IPS-18a (cell line): Measurements from ENCODE around the gene REXO2.

Source experiments
- H3K27ac ChIP-seq: one replicate; pipeline ENCODE4 v1.5.1; 2013; ENCODE audit warnings: low read length
- H3K27me3 ChIP-seq: one replicate; pipeline ENCODE4 v1.6.1; 2013; ENCODE audit warnings: mild to moderate bottlenecking, low read length; ENCODE audit not compliant: control insufficient read depth, insufficient read depth
- H3K36me3 ChIP-seq: one replicate; pipeline ENCODE4 v1.6.1; 2013; ENCODE audit warnings: low read depth, low read length; ENCODE audit not compliant: control insufficient read depth
- H3K4me1 ChIP-seq: one replicate; pipeline ENCODE4 v1.6.1; 2013; ENCODE audit warnings: low read depth, low read length; ENCODE audit not compliant: control insufficient read depth
- H3K4me3 ChIP-seq: one replicate; pipeline ENCODE4 v1.5.1; 2013; ENCODE audit warnings: low read length
- H3K9ac ChIP-seq: one replicate; pipeline ENCODE4 v1.6.1; 2013; ENCODE audit warnings: mild to moderate bottlenecking, low read length, moderate library complexity
- H3K9me3 ChIP-seq: one replicate; pipeline ENCODE4 v1.6.1; 2013; ENCODE audit warnings: low read depth, low read length; ENCODE audit not compliant: control insufficient read depth

REXO2 gene

GRCh38 chr11:114442536-114442935, 3.3 kb downstream of the REXO2 start:
- Histone ChIP-seq H3K4me3 (no peak overlapping the region), H3K36me3 (peaks cover 24% of the 10 kb centered on the region), H3K27me3 (no peaks in the 10 kb centered on the region), H3K27ac (no peak overlapping the region), H3K4me1 (peaks cover 33% of the 10 kb centered on the region), H3K9me3 (no peaks in the 10 kb centered on the region), H3K9ac (no peak overlapping the region)

GRCh38 chr11:114447444-114447843, 8.2 kb downstream of the REXO2 start:
- Histone ChIP-seq H3K27ac (no peak overlapping the region), H3K4me3 (no peak overlapping the region), H3K4me1 (no peaks in the 10 kb centered on the region), H3K9ac (no peak overlapping the region), H3K27me3 (no peaks in the 10 kb centered on the region), H3K9me3 (no peaks in the 10 kb centered on the region), H3K36me3 (peaks cover 56% of the 10 kb centered on the region)

- Histone ChIP-seq H3K4me3 (no peak overlapping the region), H3K27me3 (no peaks in the 10 kb centered on the region), H3K36me3 (peaks cover 56% of the 10 kb centered on the region), H3K9ac (no peak overlapping the region), H3K4me1 (no peaks in the 10 kb centered on the region), H3K9me3 (no peaks in the 10 kb centered on the region), H3K27ac (no peak overlapping the region)
These were observed 8.6 kb downstream of the REXO2 start for GRCh38 chr11:114447892-114448291.

- Histone ChIP-seq H3K9me3 (no peaks in the 10 kb centered on the region), H3K4me1 (no peaks in the 10 kb centered on the region), H3K9ac (no peak overlapping the region), H3K27me3 (no peaks in the 10 kb centered on the region), H3K27ac (no peak overlapping the region), H3K4me3 (no peak overlapping the region), H3K36me3 (peaks cover 53% of the 10 kb centered on the region)
These were observed 9.6 kb downstream of the REXO2 start for GRCh38 chr11:114448749-114449482.

GRCh38 chr11:114449845-114450244, 10.6 kb downstream of the REXO2 start:
- no peak overlapping the region for H3K4me3 ChIP-seq
- no peak overlapping the region for H3K27ac ChIP-seq
- H3K4me1 ChIP-seq = peaks cover under 1% of the 10 kb centered on the region
- no peak overlapping the region for H3K9ac ChIP-seq
- H3K9me3 ChIP-seq = no peaks in the 10 kb centered on the region
- H3K36me3 ChIP-seq = peaks cover 47% of the 10 kb centered on the region
- no peaks in the 10 kb centered on the region for H3K27me3 ChIP-seq

- Histone ChIP-seq H3K9ac (no peak overlapping the region), H3K27me3 (no peaks in the 10 kb centered on the region), H3K4me1 (peaks cover 10% of the 10 kb centered on the region), H3K4me3 (no peak overlapping the region), H3K27ac (no peak overlapping the region), H3K36me3 (peaks cover 39% of the 10 kb centered on the region), H3K9me3 (no peaks in the 10 kb centered on the region)
These were observed 13.1 kb downstream of the REXO2 start for GRCh38 chr11:114452399-114452798.

GRCh38 chr11:114463999-114464398, 24.7 kb downstream of the REXO2 start:
- Histone ChIP-seq H3K4me3 (no peak overlapping the region), H3K4me1 (no peaks in the 10 kb centered on the region), H3K9ac (no peak overlapping the region), H3K36me3 (no peaks in the 10 kb centered on the region), H3K9me3 (no peaks in the 10 kb centered on the region), H3K27ac (no peak overlapping the region), H3K27me3 (no peaks in the 10 kb centered on the region)

GRCh38 chr11:114466742-114467141, 27.5 kb downstream of the REXO2 start:
- H3K36me3 ChIP-seq = no peaks in the 10 kb centered on the region
- H3K27me3 ChIP-seq = no peaks in the 10 kb centered on the region
- no peaks in the 10 kb centered on the region for H3K9me3 ChIP-seq
- H3K27ac ChIP-seq = no peak overlapping the region
- H3K9ac ChIP-seq = no peak overlapping the region
- H3K4me3 ChIP-seq = no peak overlapping the region
- no peaks in the 10 kb centered on the region for H3K4me1 ChIP-seq

- Histone ChIP-seq H3K9ac (no peak overlapping the region), H3K4me3 (no peak overlapping the region), H3K4me1 (peaks cover 9% of the 10 kb centered on the region), H3K9me3 (no peaks in the 10 kb centered on the region), H3K27me3 (no peaks in the 10 kb centered on the region), H3K27ac (no peak overlapping the region), H3K36me3 (no peaks in the 10 kb centered on the region)
These were observed 33.4 kb downstream of the REXO2 start for GRCh38 chr11:114472661-114473060.

- Histone ChIP-seq H3K4me1 (peaks cover 56% of the 10 kb centered on the region), H3K9me3 (no peaks in the 10 kb centered on the region), H3K36me3 (no peaks in the 10 kb centered on the region), H3K27ac (peak overlapping the region; percentile 28), H3K27me3 (no peaks in the 10 kb centered on the region), H3K9ac (peak overlapping the region; percentile 33), H3K4me3 (peak overlapping the region; percentile 54)
These were observed 38.7 kb downstream of the REXO2 start for GRCh38 chr11:114478001-114478410.

- peak overlapping the region; percentile 33 for H3K9ac ChIP-seq
These were observed 39.5 kb downstream of the REXO2 start for GRCh38 chr11:114478768-114479167.

GRCh38 chr11:114479331-114479730, 40.1 kb downstream of the REXO2 start:
- Histone ChIP-seq H3K27ac (peak overlapping the region; percentile 28), H3K9ac (peak overlapping the region; percentile 33), H3K27me3 (no peaks in the 10 kb centered on the region), H3K9me3 (no peaks in the 10 kb centered on the region), H3K4me3 (no peak overlapping the region), H3K36me3 (no peaks in the 10 kb centered on the region), H3K4me1 (peaks cover 64% of the 10 kb centered on the region)

More at GRCh38 chr11:114478768-114479167, 39.5 kb downstream of the REXO2 start:
- Histone ChIP-seq H3K4me1 (peaks cover 62% of the 10 kb centered on the region), H3K4me3 (peak overlapping the region; percentile 54), H3K36me3 (no peaks in the 10 kb centered on the region), H3K27ac (peak overlapping the region; percentile 28), H3K9me3 (no peaks in the 10 kb centered on the region), H3K27me3 (no peaks in the 10 kb centered on the region)
